Measurements from ENCODE around the gene FUZ. TPM values are rescaled to one million over a fixed set of nuclear protein-coding genes. Genes with fewer than 3 reads are reported as not detected.

The FUZ gene
- total RNA-seq, 1 donor = 15.1 TPM

DNA sequence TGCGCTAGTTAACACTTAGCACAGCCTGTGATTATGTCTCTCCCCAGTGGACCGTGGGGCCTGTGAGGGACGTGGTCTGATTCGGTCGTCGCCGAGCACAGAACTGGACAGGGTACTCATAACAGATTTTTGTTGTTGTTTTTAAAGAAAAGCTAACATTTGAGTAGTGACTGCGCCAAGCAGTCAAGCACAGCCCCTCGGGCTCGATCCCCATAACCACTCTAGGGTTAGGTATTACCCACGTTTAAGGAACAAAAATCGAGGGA lies 37.1 kb upstream of the FUZ start:
- TF ChIP-seq, protein P1, sequence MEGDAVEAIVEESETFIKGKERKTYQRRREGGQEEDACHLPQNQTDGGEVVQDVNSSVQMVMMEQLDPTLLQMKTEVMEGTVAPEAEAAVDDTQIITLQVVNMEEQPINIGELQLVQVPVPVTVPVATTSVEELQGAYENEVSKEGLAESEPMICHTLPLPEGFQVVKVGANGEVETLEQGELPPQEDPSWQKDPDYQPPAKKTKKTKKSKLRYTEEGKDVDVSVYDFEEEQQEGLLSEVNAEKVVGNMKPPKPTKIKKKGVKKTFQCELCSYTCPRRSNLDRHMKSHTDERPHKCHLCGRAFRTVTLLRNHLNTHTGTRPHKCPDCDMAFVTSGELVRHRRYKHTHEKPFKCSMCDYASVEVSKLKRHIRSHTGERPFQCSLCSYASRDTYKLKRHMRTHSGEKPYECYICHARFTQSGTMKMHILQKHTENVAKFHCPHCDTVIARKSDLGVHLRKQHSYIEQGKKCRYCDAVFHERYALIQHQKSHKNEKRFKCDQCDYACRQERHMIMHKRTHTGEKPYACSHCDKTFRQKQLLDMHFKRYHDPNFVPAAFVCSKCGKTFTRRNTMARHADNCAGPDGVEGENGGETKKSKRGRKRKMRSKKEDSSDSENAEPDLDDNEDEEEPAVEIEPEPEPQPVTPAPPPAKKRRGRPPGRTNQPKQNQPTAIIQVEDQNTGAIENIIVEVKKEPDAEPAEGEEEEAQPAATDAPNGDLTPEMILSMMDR (IDR thresholded peaks at IDR 0.05; ENCODE audit: insufficient read depth, low read depth, low read length) = no peak
- peak overlapping the region; percentile 89 for H3K4me3 ChIP-seq (ENCODE audit: low read depth, low read length)
- DNase-seq (ENCODE audit: low read depth) = no peak

DNA sequence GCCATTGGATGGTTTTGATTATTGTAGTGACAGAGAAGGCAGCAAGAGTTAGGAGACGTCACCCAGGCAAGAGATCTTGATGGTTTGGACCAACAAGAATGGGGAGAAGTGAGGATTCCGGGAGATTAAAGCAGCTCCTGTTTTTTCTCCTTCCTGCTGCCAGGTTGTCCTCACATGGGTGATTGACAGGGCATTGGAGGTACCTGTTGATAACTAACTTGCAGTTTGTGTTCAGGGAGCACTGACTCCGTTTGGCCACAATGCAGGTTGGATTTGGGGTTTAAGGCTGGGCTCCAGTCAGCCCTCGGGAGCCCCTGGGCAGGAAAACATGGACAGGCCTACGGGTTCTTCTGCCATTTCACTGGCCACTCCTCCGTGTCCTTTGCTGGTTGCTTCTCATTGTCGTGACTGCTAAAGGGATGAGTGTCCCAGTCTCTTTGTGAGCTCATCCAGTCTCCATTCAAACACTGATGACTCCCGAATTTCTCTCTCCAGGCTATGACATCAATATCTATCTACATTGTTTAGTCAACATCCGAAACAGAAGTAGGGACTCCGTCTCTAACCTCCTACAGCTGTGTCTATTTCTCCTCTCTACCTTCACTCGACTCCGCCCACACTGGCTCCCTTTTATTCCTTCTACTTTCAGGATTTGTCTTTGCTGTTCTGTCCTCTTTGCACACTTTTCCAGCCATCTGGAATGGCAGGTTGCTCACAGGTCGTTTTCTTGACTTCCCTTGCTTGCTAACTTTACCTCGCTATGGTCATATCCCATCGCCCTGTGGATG lies 36.5 kb upstream of the FUZ start:
- H3K4me3 ChIP-seq (ENCODE audit: low read depth, low read length) = peak overlapping the region; percentile 89
- no peak for DNase-seq (ENCODE audit: low read depth)
- TF ChIP-seq, protein P1 (IDR thresholded peaks at IDR 0.05; ENCODE audit: insufficient read depth, low read depth, low read length) = no peak

DNA sequence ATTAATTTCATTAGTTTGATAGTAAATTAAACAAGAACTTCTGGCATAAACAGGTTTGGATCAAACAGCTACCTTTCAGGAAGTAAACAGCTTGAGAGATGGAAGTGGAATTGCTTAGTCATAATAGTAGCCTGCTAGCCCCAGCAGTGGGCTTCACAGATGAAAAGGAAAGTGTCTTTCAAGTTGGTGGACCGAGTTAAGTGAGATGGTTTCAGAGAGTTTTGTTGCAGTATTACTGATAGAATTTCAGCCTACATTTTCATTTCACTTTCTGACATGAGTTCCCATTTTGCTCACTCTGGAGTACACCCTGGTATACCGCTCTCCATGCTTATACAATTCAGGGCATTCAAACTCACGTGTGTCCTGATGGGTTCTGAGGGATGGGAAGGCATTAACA lies 35.8 kb upstream of the FUZ start:
- no peak for DNase-seq (ENCODE audit: low read depth)
- TF ChIP-seq, protein P1 (IDR thresholded peaks at IDR 0.05; ENCODE audit: insufficient read depth, low read depth, low read length) = no peak
- H3K4me3 ChIP-seq (ENCODE audit: low read depth, low read length) = no peak overlapping the region

DNA sequence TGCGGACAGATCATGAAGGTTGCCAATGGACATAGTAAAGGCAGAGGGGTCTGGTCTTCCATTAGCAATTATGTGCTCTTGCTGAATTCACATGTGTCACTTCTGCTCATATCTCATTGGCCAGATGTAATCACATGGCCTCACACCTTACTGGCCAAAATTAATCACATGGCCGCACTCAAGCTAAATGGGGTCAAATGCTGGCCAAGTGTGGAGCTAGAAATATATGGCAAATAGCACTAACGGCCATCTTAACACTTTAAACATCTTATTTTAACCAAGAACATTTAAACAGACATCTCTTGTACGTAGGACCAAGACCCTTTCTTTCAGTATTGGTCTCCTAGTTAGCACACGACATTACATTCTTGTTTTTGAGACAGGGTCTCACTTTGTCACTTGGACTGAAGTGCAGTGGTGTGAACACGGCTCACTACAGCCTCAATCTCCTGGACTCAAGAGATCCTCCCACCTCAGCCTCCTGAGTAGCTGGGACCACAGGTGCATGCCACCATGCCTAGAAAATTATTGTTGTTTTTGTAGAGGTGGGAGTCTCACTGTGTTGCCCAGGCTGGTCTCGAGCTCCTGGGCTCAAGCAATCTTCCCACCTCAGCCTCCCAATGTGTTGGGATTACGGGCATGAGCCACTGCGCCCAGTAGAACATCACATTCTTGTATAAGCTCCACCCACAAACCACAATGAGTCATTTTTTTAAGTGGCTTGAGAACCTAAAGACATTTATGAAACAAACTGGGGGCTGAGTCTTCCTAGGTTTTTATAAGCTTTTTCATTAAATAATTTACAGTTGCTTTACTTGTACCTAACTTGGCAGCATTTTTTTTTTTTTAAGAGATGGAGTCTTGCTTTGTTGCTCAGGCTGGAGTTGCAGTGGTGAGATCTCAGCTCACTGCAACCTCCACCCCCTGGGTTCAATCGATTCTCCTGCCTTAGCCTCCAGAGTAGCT lies 34.9 kb upstream of the FUZ start:
- TF ChIP-seq, protein P1 (IDR thresholded peaks at IDR 0.05; ENCODE audit: insufficient read depth, low read depth, low read length) = no peak
- peak; percentile 94 for DNase-seq (ENCODE audit: low read depth)
- no peak overlapping the region for H3K4me3 ChIP-seq (ENCODE audit: low read depth, low read length)

DNA sequence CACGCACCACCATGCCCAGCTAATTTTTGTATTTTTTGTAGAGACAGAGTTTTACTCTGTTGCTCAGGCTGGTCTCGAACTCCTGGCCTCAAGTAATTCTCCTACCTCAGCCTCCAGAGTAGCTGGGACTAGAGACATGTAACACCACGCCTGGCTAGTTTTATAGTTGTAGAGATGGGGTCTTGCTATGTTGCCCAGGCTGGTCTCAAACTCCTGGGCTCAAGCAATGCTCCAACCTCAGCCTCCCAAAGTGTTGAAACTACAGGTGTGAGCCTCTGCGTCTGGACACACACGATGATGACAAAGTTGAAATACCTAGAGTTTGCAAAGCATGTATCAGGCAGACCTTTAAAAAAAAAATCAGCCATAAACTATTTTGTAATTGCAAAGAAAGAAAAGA lies 33.3 kb upstream of the FUZ start:
- H3K4me3 ChIP-seq (ENCODE audit: low read depth, low read length) = no peak overlapping the region
- TF ChIP-seq, protein P1 (IDR thresholded peaks at IDR 0.05; ENCODE audit: insufficient read depth, low read depth, low read length) = no peak
- no peak for DNase-seq (ENCODE audit: low read depth)

DNA sequence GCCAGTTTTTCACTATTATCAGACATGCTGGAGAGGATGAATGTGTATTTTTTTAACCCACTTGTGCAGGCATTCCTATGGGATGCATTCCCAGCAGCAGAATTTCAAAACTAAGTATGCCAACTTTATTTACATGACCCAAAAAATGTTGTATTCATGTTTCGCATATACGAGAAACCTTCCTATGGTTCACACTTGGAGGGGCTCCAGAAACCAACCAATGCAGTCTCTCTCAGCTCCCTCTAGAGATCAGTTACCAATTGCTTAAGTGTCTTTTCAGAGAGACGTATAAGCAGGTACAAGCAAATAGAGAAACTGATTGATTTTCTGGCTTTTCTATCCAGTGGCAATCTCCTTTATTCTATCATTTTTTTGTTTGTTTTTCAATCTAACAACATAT lies 32.3 kb upstream of the FUZ start:
- DNase-seq (ENCODE audit: low read depth) = peak; percentile 59
- TF ChIP-seq, protein P1 (IDR thresholded peaks at IDR 0.05; ENCODE audit: insufficient read depth, low read depth, low read length) = peak; percentile 20
- H3K4me3 ChIP-seq (ENCODE audit: low read depth, low read length) = no peak overlapping the region

All from fibroblast of villous mesenchyme (primary cell).